ENCODE data around the gene RAC2. TPM values are rescaled to one million over a fixed set of nuclear protein-coding genes. Genes with fewer than 3 reads are reported as not detected.
"Not testable (repeated sequence)": the region's sequence is repeated elsewhere in the genome, so short reads cannot be mapped to it uniquely, and the experiment has no call there.

The RAC2 gene
- total RNA-seq, 1 donor from 2014 or later, result 519 TPM

DNA sequence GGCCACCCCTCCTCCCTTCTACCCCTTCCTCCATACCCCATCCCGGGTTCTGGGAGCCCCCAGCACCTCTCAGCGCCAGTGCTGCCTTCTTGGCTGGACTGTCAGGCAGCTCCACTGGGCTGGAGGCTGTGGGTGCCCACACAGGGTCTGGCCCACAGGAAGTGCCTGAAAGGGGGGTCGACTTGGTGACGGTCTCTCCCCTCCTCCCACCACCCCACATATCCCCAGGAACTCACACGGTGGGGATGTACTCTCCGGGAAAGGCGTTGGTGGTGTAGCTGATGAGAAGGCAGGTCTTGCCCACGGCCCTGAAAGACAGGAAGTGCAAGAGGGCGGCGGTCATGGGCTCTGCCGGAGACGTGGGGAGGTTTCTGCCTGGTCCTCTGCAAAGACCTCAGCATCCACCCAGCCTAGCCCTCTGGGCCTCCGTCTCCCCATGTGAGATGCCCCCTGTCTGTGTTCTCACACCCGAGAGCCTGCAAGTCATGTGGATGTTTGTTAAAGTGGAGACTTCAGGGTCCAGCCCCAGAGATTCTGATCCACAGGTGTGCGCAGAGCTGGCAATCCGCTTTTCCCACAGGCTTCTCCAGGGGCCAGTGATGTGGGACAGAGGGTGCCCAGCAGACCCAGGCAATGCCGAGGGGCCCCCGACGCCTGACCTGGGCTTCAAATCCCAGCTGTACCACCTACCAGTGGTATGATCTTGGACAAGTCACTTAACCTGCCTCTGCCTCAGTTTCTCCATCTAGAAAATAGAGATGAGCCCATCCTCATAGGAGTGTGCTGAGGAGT lies 2.5 kb downstream of the RAC2 start:
- peak overlapping the region; percentile 99 for H3K4me3 Mint-ChIP-seq
- H3K27ac Mint-ChIP-seq, result peak overlapping the region; percentile 98
- peak; percentile 88 for DNase-seq
- intact Hi-C loops (cut with micrococcal nuclease), result loop anchor here (1.0 to 5.0 kb wide), 7 partner anchors 11 to 464 kb away; partner anchors contain the start of genes CYTH4, GGA1 and IFT27
- H3K27me3 Mint-ChIP-seq, result no peaks in the 10 kb centered on the region
- peaks cover 70% of the 10 kb centered on the region for H3K4me1 Mint-ChIP-seq
- peaks cover 65% of the 10 kb centered on the region for H3K36me3 Mint-ChIP-seq (ENCODE audit: low read depth)
- H3K9me3 Mint-ChIP-seq, result no peaks in the 10 kb centered on the region

DNA sequence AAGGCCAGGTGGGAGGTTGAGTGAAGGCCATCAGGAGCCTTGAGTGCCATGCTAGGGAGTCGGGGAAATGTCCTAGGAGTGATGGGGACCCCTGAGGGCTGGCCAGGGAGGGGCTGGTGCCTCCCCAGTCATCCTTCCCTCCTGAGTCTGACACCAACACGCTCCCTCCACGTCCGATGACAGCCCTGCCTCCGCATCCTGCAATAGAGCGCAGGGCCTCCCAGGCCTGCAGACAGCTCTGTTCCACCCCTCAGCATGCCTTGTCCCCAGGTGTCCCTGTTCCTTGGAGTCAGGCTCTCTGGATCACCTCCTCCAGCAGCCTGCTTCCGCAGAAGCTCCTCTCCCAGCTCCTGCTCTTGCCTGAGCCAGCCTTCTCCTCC lies 3.1 kb downstream of the RAC2 start:
- no peaks in the 10 kb centered on the region for H3K9me3 Mint-ChIP-seq
- DNase-seq, result peak; percentile 74
- intact Hi-C loops (cut with micrococcal nuclease), result loop anchor here (5.0 kb wide), 2 partner anchors 119 to 464 kb away; partner anchors contain the start of gene IFT27
- peaks cover 72% of the 10 kb centered on the region for H3K36me3 Mint-ChIP-seq (ENCODE audit: low read depth)
- H3K4me3 Mint-ChIP-seq, result peak overlapping the region; percentile 99
- H3K27me3 Mint-ChIP-seq, result no peaks in the 10 kb centered on the region
- peaks cover 76% of the 10 kb centered on the region for H3K4me1 Mint-ChIP-seq
- H3K27ac Mint-ChIP-seq, result peak overlapping the region; percentile 98

DNA sequence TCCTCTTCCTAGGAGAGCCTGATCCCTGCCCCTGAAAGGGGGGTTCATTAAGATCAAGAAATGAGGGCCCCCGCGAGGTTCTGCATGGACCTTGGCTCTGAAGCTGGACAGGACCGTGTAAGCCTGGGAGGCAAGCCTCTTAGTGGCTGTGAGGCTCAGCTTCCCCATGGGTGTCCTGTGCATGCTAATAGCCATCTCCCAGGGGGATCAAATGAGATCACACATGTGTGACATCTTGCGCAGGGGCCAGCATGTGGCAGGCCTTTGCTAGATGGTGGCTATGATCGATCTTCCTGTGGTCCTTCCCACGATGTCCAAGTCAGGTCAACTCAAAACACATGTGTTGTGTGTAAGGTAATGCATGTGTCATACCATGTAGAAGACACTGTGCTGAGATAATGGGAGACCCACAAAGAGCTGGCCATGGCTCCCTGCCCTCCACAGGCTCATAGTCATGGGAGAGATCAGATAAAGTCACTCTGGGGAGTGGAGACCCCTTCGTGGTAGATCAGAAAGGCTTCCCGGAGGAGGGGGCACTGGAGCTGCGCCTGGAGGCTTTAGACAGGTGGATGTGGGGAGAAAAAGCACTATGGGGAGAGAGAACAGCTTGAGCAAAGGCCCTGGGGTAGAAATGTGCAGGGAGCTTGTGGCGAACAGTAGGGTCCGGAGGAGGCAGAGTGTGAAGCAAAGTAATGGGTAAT lies 3.7 kb downstream of the RAC2 start:
- H3K4me1 Mint-ChIP-seq, result peaks cover 82% of the 10 kb centered on the region
- peak overlapping the region; percentile 99 for H3K4me3 Mint-ChIP-seq
- intact Hi-C loops (cut with micrococcal nuclease), result loop anchor here (5.0 kb wide), 2 partner anchors 118 to 463 kb away; partner anchors contain the start of gene IFT27
- H3K27me3 Mint-ChIP-seq, result no peaks in the 10 kb centered on the region
- H3K9me3 Mint-ChIP-seq, result no peaks in the 10 kb centered on the region
- peak; percentile 63 for DNase-seq
- H3K27ac Mint-ChIP-seq, result peak overlapping the region; percentile 98
- H3K36me3 Mint-ChIP-seq (ENCODE audit: low read depth), result peaks cover 76% of the 10 kb centered on the region

DNA sequence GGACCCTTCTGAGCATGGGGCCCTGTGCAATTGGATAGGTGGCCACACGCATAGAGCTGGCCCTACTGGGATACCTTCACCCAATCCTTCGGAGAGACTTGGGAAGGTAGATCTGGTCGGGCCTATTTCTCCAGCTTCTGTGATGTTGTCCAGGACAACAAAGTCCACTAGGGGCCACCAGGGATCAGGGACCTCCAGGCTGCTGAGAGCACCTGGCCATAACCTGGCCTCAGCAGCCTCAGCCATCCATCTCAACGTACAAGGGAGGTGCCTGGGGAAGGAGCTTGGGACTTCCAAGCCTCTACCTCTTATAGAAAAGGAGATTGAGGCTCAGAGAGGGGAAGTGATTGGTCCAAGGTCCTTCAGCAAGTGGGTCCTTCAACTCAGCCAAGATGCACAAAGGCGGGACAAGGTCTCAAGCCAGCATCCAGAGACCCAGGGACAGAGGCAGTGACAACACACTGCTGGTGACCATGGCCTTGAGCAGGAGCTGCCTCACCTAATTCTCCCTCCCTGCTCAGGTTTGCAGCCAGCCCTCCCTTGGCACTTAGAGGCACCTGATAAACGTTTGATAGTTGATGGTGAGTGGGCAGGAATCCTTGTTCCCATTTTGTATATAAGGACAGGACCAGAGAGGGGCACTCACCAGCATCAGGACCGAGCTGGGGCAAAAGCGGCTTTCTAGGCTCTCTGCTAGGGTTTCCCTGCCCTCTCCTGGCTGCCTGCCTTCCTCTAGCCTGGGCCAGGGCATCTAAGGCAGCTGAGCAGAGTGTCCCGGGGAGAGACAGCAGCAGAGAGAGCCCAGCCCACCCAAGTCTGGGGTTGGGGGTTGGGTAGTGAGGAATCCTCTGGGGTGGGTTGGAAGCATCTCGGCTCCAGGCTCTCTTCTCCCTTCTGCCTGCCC lies 4.5 kb downstream of the RAC2 start:
- Mint-ChIP-seq H3K4me3 (peak overlapping the region; percentile 99), H3K36me3 (ENCODE audit: low read depth) (peaks cover 84% of the 10 kb centered on the region), H3K4me1 (peaks cover 83% of the 10 kb centered on the region), H3K27me3 (no peaks in the 10 kb centered on the region), H3K27ac (peak overlapping the region; percentile 98), H3K9me3 (no peaks in the 10 kb centered on the region)
- intact Hi-C loops (cut with micrococcal nuclease), result loop anchor here (5.0 to 10.0 kb wide), 3 partner anchors 117 to 905 kb away; partner anchors contain the start of gene IFT27
- peak; percentile 63 for DNase-seq

DNA sequence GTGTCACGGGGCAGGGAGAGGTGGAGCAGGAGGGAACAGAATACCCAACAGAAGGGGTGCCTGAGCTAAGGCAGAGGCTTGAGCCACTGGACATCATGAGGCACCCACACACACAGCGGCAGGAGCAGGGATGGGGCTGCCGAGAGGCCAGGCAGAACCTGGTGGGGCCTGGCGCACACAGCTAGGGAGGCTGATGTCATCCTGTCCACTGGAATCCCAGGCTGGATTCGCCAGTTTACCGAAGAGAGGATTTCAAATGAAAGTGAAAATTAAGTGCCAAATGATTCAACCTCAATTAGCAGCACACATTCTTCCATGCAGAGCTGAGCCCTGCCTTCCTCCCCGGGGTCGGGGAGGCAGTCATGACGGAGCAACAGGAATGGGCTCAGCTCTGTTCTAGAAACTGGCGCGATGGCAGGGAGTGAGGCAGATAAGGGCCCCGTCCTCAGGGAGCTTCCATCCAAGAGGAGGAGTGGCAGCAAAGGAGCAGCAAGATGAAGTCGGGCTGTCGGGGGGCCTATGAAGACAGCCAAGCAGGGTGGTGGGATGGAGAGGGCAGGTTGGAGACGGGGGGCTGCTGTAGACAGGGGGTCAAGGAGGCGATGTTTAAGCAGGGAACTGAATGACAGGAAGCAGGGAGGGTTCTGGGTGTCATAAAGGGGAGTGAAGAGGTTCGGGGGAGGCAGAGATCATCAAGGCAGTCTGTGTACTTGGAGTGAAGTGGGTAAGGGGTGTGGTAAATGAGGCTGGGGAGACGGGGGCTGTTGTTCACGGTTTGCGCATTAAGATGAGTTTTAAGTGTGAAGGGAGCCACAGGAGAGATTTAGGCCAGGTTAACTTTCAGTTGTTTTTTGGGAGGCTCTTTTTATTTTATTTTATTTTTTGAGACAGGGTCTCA lies 6.4 kb downstream of the RAC2 start:
- H3K9me3 Mint-ChIP-seq, result no peaks in the 10 kb centered on the region
- peaks cover 91% of the 10 kb centered on the region for H3K36me3 Mint-ChIP-seq (ENCODE audit: low read depth)
- peak overlapping the region; percentile 99 for H3K4me3 Mint-ChIP-seq
- H3K4me1 Mint-ChIP-seq, result peaks cover 91% of the 10 kb centered on the region
- intact Hi-C loops (cut with micrococcal nuclease), result loop anchor here (1.0 to 10.0 kb wide), 2 partner anchors 7 to 903 kb away; no protein-coding TSS in a partner anchor
- H3K27ac Mint-ChIP-seq, result peak overlapping the region; percentile 98
- no peaks in the 10 kb centered on the region for H3K27me3 Mint-ChIP-seq
- DNase-seq, result peak; percentile 60

DNA sequence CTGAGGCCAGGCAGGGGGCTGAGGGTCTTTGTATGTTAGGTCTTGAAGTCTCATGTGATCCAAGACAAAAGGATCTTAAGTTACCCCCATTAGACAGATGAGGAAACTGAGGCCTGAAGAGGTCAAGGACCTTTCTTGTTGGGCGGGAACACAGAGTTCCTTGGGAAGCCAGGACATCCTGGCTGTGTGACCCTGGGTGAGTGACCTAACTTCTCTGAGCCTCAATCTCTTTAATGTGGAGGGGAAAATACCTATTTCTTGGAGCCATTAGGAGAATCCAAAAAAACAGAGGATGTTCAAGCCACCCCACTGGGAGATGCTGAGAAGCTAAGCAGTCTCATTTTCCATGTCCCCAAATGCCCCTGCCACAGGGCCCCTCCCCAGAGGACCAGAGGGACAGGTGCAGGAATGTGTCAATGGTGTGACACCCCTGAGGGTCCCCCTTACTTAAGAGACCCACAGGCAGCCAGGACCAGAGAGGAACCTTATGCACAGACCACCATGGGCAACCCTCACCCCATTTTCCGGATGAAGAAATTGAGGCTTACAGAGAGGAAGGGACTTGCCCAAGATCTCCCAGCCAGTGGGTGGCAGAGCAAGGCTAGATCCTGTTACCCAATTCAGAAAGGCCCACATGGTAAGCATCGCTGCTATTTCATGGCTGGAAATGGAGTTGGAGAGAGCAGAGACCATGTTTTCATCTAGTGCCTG lies 8.0 kb downstream of the RAC2 start:
- Mint-ChIP-seq H3K4me3 (peak overlapping the region; percentile 99), H3K4me1 (peaks cover 93% of the 10 kb centered on the region), H3K27me3 (no peaks in the 10 kb centered on the region), H3K27ac (peak overlapping the region; percentile 93), H3K36me3 (ENCODE audit: low read depth) (peaks cover 91% of the 10 kb centered on the region), H3K9me3 (no peaks in the 10 kb centered on the region)
- intact Hi-C loops (cut with micrococcal nuclease), result loop anchor here (10.0 kb wide), 1 partner anchor 901 kb away; no protein-coding TSS in a partner anchor
- peak; percentile 60 for DNase-seq

DNA sequence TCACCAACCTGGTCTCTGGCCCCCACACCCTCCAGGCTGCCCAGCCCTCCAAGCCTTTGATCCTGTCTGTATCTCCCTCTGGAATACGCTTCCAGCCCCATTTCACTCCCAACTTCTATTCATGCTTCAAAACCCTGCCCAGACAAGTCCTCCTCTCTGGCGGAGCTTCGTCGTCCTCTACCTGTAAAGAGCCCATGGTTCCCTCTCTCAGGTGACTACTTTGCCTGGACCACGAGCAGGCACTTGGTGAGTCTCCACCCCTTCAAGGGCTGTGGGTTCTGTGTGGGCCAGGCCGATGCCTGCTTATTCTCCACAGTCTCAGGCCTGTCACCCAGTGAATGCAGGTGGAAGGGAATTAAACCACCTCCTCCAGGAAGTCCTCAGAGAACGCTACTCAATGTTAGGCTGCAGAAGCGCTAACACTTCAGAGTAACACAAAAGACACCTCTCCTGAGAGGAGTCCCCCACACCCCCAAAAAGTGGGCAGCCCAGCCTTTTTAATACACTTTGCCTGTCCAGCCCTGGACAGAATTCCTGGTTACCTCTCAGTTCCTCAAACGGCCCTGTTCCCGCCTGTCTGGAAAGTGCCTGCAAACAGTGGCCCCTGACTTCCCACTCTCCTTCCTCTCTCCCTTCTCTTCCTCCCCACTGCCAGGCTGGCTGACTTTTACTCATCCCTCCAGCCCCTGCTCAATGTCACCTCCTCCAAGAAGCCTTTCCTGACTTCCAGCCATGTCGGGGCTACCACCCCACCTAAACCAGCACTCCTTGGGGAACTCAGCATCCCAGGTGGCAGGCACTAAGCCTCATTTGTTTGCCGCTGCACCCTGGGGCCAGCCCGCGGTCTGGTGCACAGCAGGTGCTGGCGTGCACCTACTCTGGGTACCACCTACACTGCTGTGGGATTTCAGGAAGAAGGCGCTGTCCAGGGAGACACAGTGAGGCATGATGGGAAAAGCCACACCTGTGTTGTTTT lies 9.0 kb downstream of the RAC2 start:
- intact Hi-C loops (cut with micrococcal nuclease), result loop anchor here (5.0 to 10.0 kb wide), 2 partner anchors 37 to 900 kb away; no protein-coding TSS in a partner anchor
- Mint-ChIP-seq H3K9me3 (no peaks in the 10 kb centered on the region), H3K36me3 (ENCODE audit: low read depth) (peaks cover 86% of the 10 kb centered on the region), H3K4me3 (peak overlapping the region; percentile 99), H3K4me1 (peaks cover 90% of the 10 kb centered on the region), H3K27ac (peak overlapping the region; percentile 93), H3K27me3 (no peaks in the 10 kb centered on the region)
- peak; percentile 65 for DNase-seq

DNA sequence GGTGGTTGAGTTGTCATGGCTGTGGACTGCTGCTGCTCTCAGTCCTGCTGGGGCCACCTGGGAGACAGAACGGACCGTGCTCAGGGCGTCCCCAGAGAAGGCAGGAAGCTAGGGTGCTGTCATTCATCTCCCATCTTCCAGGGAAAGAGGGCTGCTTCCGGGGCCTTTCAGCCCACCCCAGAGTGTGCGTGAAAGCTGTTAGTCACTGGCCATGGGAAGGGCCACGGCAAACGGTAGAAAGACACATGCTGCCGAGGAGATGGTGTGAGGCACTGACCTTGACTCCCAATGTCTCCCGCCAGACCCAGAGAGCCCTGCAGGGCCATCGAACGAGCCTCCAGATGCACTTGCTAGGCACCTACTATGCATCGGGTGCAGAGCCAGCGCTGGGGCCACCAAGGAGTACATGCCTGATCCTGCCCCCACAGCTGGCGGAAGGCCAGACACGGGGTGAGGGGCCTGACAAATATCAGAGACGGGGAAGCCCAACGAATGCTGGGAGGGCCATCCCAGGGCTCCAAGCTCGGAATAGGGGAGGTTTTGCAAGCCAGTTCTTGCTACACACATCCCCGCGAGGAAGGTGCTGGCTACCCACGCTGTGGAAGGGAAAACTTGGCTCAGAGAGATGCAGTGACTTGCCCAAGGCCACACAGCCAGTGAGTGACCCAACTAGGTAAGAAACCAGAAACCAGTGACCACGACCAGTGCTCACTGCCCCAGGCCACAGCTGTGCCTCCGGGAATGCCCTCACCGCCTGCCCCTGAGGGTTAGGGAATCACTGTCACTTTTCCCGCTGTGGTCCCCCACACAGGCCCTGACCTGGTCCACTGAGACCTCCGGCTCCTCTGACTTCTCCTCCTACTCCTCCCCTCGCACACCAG lies 10.1 kb downstream of the RAC2 start:
- H3K9me3 Mint-ChIP-seq, result no peaks in the 10 kb centered on the region
- peak overlapping the region; percentile 99 for H3K4me3 Mint-ChIP-seq
- peak; percentile 71 for DNase-seq
- H3K4me1 Mint-ChIP-seq, result peaks cover 90% of the 10 kb centered on the region
- H3K27me3 Mint-ChIP-seq, result no peaks in the 10 kb centered on the region
- peaks cover 88% of the 10 kb centered on the region for H3K36me3 Mint-ChIP-seq (ENCODE audit: low read depth)
- intact Hi-C loops (cut with micrococcal nuclease), result loop anchor here (5.0 to 10.0 kb wide), 2 partner anchors 38 to 899 kb away; no protein-coding TSS in a partner anchor
- peak overlapping the region; percentile 93 for H3K27ac Mint-ChIP-seq

DNA sequence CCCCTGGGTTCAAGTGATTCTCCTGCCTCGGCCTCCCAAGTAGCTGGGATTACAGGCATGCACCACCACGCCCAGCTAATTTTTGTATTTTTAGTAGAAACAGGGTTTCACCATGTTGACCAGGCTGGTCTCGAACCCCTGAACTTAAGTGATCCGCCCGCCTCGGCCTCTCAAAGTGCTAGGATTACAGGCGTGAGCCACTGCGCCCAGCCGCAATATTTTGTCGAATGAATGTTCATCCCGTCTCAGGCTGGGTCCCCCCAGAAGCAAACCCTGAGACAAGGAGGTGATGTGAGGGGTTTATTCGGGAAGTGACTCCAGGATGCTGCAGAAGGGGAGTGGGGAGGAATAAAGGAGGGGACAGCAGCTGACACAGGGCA lies 10.7 kb downstream of the RAC2 start:
- H3K9me3 Mint-ChIP-seq, DNase-seq, H3K27me3 Mint-ChIP-seq: not testable (repeated sequence)
- H3K27ac Mint-ChIP-seq, result peak overlapping the region; percentile 93
- peak overlapping the region; percentile 99 for H3K4me3 Mint-ChIP-seq
- intact Hi-C loops (cut with micrococcal nuclease), result loop anchor here (5.0 to 10.0 kb wide), 2 partner anchors 39 to 899 kb away; no protein-coding TSS in a partner anchor
- H3K36me3 Mint-ChIP-seq (ENCODE audit: low read depth), result peaks cover 88% of the 10 kb centered on the region
- H3K4me1 Mint-ChIP-seq, result peaks cover 90% of the 10 kb centered on the region

DNA sequence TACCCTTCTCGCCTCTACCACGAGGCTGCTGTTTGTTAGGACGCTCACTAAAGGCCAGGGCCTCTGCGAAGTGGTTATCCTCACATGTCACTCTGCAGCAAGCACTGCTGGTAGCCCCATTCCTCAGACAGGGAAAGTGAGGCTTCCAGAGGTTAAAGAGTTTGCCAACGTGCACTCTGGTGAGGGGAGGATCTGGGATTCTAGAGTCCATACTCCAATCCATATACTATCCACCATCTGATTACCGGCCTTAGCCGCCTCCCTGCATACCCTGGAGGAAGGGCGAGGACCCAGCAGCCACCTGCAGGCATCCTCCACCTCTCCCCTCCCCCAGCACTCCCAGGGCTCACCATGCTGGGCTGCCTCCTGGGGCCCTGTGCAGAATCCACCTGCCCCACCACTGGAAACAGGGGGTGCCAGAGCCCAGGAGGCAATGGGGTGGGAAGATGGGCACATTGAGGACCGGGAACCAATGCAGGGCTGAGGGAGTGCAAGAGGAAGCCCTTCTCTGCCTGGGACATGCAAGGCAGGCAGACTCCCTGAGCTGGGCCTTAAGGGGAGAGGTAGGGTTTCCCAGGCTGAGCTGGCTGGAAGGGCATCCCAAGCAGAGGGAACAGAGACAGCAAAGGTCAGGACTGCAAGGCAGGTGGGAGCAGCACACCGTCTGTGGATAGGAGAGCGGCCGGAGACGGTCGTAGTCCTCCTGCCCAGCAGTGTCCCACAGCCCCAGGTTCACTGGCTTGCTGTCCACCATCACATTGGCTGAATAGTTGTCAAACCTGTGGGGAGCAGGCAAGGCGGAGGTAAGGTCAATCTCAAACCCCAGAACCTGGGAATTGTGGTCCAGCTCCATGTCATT lies 11.7 kb downstream of the RAC2 start:
- peaks cover 89% of the 10 kb centered on the region for H3K4me1 Mint-ChIP-seq
- peak overlapping the region; percentile 79 for H3K4me3 Mint-ChIP-seq
- peak overlapping the region; percentile 95 for H3K27ac Mint-ChIP-seq
- intact Hi-C loops (cut with micrococcal nuclease), result loop anchor here (5.0 to 10.0 kb wide), 2 partner anchors 40 to 898 kb away; no protein-coding TSS in a partner anchor
- DNase-seq, result peak; percentile 76
- no peaks in the 10 kb centered on the region for H3K9me3 Mint-ChIP-seq
- H3K27me3 Mint-ChIP-seq, result no peaks in the 10 kb centered on the region
- H3K36me3 Mint-ChIP-seq (ENCODE audit: low read depth), result peaks cover 87% of the 10 kb centered on the region

Measured in activated CD4-positive, alpha-beta T cell treated with anti-CD3 and anti-CD28 coated beads, Interleukin-2, amount 10 ng/mL, durations not matched to agents 24 days and 14 days (primary cell).